Measurements from ENCODE around the gene CSTA. TPM values are rescaled to one million over a fixed set of nuclear protein-coding genes. Genes with fewer than 3 reads are reported as not detected.

CSTA gene
- total and polyA plus RNA-seq, 2 of the 13 experiments (the other 11 are each of a cell fraction or from before 2014, with no cell fraction given): 3.9 to 11.0 TPM

DNA sequence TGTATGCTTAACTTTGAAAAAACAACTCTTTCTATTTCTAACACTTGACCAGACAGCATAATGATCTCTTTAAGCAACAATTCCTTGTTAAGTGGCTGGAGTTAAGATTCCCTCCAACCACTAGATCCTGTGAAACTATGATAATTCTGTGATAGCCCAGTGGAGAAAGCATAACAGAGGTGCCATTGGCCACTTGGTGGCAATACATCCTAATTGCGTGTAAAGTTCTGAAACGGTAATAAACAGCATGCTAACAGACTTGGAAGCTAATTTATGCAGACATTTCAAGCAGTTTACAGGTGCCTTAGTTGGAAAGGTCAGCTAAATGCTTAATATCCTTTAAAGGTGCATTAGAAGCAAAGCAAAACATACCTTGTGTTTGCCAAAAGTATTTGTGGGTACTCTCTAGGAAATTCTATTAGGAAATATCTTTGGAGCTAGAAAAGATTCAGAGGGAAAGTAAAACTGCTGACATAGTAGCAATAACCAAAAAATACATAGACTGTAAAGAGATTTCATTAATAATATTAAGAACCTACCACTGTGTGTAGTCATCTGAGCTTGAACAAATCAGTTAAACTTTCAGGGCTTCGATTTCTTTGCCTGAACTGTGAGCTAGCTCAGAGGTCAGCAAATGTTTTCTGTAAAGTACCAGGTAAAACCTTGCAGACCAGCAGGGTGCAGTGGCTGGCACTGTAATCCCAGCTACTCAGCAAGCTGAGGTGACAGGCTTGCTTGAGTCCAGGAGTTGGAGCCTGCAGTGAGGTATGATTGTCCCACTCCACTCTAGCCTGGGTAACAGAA lies 19.0 kb upstream of the CSTA start (continued):
- TF ChIP-seq, protein P1, sequence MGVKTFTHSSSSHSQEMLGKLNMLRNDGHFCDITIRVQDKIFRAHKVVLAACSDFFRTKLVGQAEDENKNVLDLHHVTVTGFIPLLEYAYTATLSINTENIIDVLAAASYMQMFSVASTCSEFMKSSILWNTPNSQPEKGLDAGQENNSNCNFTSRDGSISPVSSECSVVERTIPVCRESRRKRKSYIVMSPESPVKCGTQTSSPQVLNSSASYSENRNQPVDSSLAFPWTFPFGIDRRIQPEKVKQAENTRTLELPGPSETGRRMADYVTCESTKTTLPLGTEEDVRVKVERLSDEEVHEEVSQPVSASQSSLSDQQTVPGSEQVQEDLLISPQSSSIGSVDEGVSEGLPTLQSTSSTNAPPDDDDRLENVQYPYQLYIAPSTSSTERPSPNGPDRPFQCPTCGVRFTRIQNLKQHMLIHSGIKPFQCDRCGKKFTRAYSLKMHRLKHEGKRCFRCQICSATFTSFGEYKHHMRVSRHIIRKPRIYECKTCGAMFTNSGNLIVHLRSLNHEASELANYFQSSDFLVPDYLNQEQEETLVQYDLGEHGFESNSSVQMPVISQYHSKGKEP (CRISPR knock-in tag; IDR thresholded peaks at IDR 0.05): no peak
- TF ChIP-seq MED8 (CRISPR knock-in tag; IDR thresholded peaks at IDR 0.05; ENCODE audit: insufficient replicate concordance) (no peak), ZNF713 (CRISPR knock-in tag; IDR thresholded peaks at IDR 0.05) (no peak), PITX1 (CRISPR knock-in tag; IDR thresholded peaks at IDR 0.05) (peak; percentile 68), NR2F6 (IDR thresholded peaks at IDR 0.05) (peak; percentile 9; the same call in 1 of the 2 replicates), NR2F6 (CRISPR knock-in tag; IDR thresholded peaks at IDR 0.05) (no peak), THYN1 (CRISPR knock-in tag; IDR thresholded peaks at IDR 0.05; ENCODE audit: borderline replicate concordance, low read depth) (no peak), ZNF543 (CRISPR knock-in tag; IDR thresholded peaks at IDR 0.05) (0 out of 2 replicates have a peak, but pooled peaks have one; percentile 35), HNRNPL (IDR thresholded peaks at IDR 0.05; ENCODE audit: low read depth, low read length) (no peak), ZNF430 (CRISPR knock-in tag; IDR thresholded peaks at IDR 0.05) (no peak), ZNF768 (CRISPR knock-in tag; IDR thresholded peaks at IDR 0.05) (no peak), SP140L (CRISPR knock-in tag; IDR thresholded peaks at IDR 0.05; ENCODE audit: borderline replicate concordance) (no peak), ATF7 (IDR thresholded peaks at IDR 0.05) (no peak), ATF7 (CRISPR knock-in tag; IDR thresholded peaks at IDR 0.05) (no peak)
- TF ChIP-seq, protein P2, sequence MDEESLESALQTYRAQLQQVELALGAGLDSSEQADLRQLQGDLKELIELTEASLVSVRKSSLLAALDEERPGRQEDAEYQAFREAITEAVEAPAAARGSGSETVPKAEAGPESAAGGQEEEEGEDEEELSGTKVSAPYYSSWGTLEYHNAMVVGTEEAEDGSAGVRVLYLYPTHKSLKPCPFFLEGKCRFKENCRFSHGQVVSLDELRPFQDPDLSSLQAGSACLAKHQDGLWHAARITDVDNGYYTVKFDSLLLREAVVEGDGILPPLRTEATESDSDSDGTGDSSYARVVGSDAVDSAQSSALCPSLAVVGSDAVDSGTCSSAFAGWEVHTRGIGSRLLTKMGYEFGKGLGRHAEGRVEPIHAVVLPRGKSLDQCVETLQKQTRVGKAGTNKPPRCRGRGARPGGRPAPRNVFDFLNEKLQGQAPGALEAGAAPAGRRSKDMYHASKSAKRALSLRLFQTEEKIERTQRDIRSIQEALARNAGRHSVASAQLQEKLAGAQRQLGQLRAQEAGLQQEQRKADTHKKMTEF (CRISPR knock-in tag; IDR thresholded peaks at IDR 0.05): peak; percentile 6; the same call in 1 of the 2 replicates

Measured in HepG2 (cell line).